BLaER1 treated with 17β-estradiol and CSF1 and Interleukin-3, amounts not matched to agents 10 nM and 100 nM (cell line): ENCODE data around the gene CXCL10.

Source experiments
- H3K27ac ChIP-seq, 11 experiments: shearing (Covaris generic); formaldehyde crosslinking; 2 replicates each; pipeline ENCODE4 v1.8.1; 2022
- H3K27me3 ChIP-seq, 11 experiments: shearing (Covaris generic); formaldehyde crosslinking; 2 replicates each; pipeline ENCODE4 v1.8.1; 2022
- H3K36me3 ChIP-seq, 11 experiments: shearing (Covaris generic); formaldehyde crosslinking; 2 replicates each; pipeline ENCODE4 v1.8.1; 2022
- H3K4me1 ChIP-seq, 10 experiments: shearing (Covaris generic); formaldehyde crosslinking; 2 replicates each; pipeline ENCODE4 v1.8.1; 2022
- H3K4me2 ChIP-seq, 11 experiments: shearing (Covaris generic); formaldehyde crosslinking; 2 replicates each; pipeline ENCODE4 v1.8.1; 2022
- H3K4me3 ChIP-seq, 10 experiments: shearing (Covaris generic); formaldehyde crosslinking; 2 replicates each; pipeline ENCODE4 v1.8.1; 2022
- H3K9ac ChIP-seq, 11 experiments: shearing (Covaris generic); formaldehyde crosslinking; 2 replicates each; pipeline ENCODE4 v1.8.1; 2022
- H3K9me3 ChIP-seq, 11 experiments: shearing (Covaris generic); formaldehyde crosslinking; replicated peaks in 1 of 11; 2 replicates each; pipeline ENCODE4 v1.8.1; 2022
- H4K20me1 ChIP-seq, 11 experiments: shearing (Covaris generic); formaldehyde crosslinking; 2 replicates each; pipeline ENCODE4 v1.8.1; 2022
- Cebpa-rat ChIP-seq, 11 experiments: shearing (Covaris generic); IDR thresholded peaks; 2 replicates each; pipeline ENCODE4 v1.8.1; 2022

The CXCL10 gene

DNA sequence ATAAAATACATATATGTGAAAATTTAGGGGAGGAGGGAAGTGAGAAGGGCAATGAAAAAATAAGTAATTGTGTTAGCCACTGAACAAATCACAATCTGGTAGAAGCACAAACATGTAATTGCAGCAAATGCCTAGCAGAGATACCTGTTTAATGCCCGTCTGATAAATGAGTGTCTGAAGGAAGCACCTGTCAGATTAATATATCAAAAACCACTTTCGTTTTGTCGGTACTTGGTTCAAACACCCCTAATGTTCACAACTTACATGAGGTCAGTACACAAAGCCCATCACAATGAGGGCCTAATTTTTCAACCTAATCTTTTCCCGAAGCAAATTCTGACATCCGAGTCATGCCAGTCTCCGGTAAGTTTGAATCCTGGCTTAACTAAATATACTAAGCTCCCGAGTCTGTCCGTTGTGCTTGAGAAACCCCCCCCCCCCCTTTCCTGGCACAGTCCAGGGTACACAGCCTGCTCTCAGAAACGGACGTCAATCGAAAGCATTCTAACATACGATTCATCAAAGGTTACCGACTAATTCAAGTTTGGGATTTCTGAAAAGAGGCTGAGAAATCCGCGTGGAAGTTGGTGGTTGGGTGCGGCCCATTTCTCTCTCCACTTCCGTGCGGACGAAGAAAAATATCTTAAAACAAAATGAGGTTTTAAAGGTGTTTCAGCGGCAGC lies 33.3 kb downstream of the CXCL10 start:
- no peak for TF ChIP-seq Cebpa-rat (IDR thresholded peaks at IDR 0.05)
- peaks cover 0 to 16% (median 8%) of the 10 kb centered on the region in 11 experiments; a peak in 13 of 22 replicates for H3K9me3 ChIP-seq
- peaks cover 4 to 42% (median 38%) of the 10 kb centered on the region in 11 experiments; a peak in 21 of 22 replicates for H3K36me3 ChIP-seq
- H3K9ac ChIP-seq, result peak overlapping the region; percentile 82 to 93 (median 88)
- peaks cover 12 to 26% (median 21%) of the 10 kb centered on the region in 10 experiments for H3K4me1 ChIP-seq
- no peaks in the 10 kb centered on the region for H3K27me3 ChIP-seq
- peak overlapping the region; percentile 77 to 92 (median 89) for H3K27ac ChIP-seq
- peak overlapping the region; percentile 82 to 97 (median 88) for H3K4me2 ChIP-seq
- peaks cover 6 to 48% (median 38%) of the 10 kb centered on the region in 11 experiments; a peak in 21 of 22 replicates for H4K20me1 ChIP-seq
- peak overlapping the region; percentile 74 to 97 (median 85) for H3K4me3 ChIP-seq

DNA sequence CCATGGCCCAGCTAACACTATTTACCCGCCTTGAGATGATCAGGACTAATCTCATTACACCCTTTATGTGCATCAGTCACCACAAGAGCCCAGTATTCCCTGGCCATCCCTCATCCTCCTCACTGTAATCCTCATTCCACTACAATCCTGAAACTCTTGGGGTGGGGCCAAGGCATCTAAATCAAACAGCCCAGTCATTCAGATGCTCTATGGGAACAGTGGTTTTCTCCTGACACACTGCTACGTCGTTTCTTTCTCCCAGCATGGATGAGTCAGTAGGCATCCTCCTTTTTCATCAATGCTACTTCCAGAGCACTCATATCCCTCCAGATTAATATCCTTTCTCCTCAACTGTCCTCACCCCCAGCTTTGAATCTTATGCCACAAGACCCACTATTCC lies 38.2 kb downstream of the CXCL10 start:
- no peak overlapping the region for H3K9ac ChIP-seq
- no peak overlapping the region for H3K4me2 ChIP-seq
- H3K4me3 ChIP-seq, result no peak overlapping the region
- peaks cover 20 to 93% (median 68%) of the 10 kb centered on the region in 11 experiments; a peak in 21 of 22 replicates for H4K20me1 ChIP-seq
- H3K27ac ChIP-seq, result no peak overlapping the region
- peaks cover 36 to 88% (median 80%) of the 10 kb centered on the region in 11 experiments for H3K36me3 ChIP-seq
- peaks cover 12 to 22% (median 18%) of the 10 kb centered on the region in 10 experiments for H3K4me1 ChIP-seq
- no peak for TF ChIP-seq Cebpa-rat (IDR thresholded peaks at IDR 0.05)
- H3K9me3 ChIP-seq, result peaks cover 0 to 26% (median 10%) of the 10 kb centered on the region in 11 experiments; a peak in 14 of 22 replicates
- no peaks in the 10 kb centered on the region for H3K27me3 ChIP-seq

DNA sequence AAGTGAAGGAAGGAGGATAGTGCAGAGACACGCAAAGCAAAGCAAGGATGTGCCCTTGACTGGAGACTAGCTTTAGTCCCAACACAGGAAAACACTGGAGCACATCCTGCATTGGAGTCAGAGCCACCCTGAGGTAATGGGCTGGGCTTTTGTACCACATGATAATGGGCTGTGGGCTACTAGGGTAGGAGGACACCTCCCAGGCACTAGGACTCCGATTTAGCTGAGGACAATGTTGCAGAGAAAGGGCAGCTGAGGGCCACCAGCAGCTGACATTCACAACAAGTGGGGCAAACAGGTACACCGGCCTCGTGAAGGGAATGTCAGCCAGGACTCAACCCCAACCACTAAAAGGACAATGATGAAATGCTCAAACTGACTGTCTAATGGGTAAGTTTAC lies 42.7 kb downstream of the CXCL10 start:
- TF ChIP-seq Cebpa-rat (IDR thresholded peaks at IDR 0.05), result no peak
- H3K9me3 ChIP-seq, result peaks cover 15 to 33% (median 24%) of the 10 kb centered on the region in 11 experiments; a peak in 21 of 22 replicates
- peaks cover 78 to 97% (median 91%) of the 10 kb centered on the region in 11 experiments for H3K36me3 ChIP-seq
- no peak overlapping the region for H3K4me2 ChIP-seq
- H3K27ac ChIP-seq, result no peak overlapping the region
- no peaks in the 10 kb centered on the region for H3K27me3 ChIP-seq
- H3K9ac ChIP-seq, result no peak overlapping the region
- H3K4me3 ChIP-seq, result no peak overlapping the region
- H4K20me1 ChIP-seq, result peaks cover 6 to 60% (median 44%) of the 10 kb centered on the region in 11 experiments; a peak in 20 of 22 replicates
- no peaks in the 10 kb centered on the region for H3K4me1 ChIP-seq

DNA sequence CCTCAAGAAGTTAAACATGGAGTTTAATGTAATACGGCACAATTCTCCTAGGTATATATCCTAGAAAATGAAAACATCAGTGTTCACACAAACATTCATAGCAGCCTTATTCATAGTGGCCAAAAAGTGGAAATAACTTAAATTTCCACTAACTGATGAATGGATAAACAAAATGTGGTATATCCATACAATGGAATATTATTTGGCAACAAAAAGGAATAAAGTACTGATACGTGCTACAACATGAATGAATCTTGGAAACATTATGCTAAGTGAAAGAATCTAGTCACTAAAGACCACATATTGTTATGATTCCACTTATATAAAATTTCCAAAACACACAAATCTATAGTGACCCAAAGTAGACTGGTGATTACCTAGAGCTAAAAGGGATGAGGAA lies 47.1 kb downstream of the CXCL10 start:
- Histone ChIP-seq H3K9ac (no peak overlapping the region), H3K36me3 (peaks cover 99 to 100% (median 100%) of the 10 kb centered on the region in 11 experiments), H4K20me1 (peaks cover 0 to 23% (median 10%) of the 10 kb centered on the region in 11 experiments; a peak in 13 of 22 replicates), H3K9me3 (peaks cover 15 to 28% (median 22%) of the 10 kb centered on the region in 11 experiments; a peak in 21 of 22 replicates), H3K4me1 (no peaks in the 10 kb centered on the region), H3K27me3 (no peaks in the 10 kb centered on the region), H3K4me2 (no peak overlapping the region), H3K27ac (no peak overlapping the region), H3K4me3 (no peak overlapping the region)
- no peak for TF ChIP-seq Cebpa-rat (IDR thresholded peaks at IDR 0.05)

DNA sequence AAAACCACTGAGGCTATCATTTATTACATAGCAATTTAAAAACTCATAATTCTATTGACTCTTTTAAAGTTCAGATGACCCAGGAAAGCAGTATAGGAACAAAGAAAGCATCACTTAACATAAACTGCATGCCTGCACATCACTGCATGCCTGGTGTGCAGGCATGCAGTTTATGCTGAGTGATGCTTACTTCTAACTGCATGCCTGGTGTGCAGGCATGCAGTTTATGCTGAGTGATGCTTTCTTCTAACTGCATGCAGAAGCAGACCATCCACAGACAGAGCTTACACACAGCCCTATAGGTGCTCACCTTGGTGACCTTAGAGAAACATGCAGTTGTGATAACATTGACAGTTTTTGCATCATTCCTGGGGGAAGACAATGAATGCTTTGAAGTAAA lies 49.5 kb downstream of the CXCL10 start:
- H3K27me3 ChIP-seq, result no peaks in the 10 kb centered on the region
- no peaks in the 10 kb centered on the region for H3K4me1 ChIP-seq
- H3K36me3 ChIP-seq, result peaks cover 99 to 100% (median 100%) of the 10 kb centered on the region in 11 experiments
- no peak for TF ChIP-seq Cebpa-rat (IDR thresholded peaks at IDR 0.05)
- peaks cover 0 to 6% (median 0%) of the 10 kb centered on the region in 11 experiments; a peak in 4 of 22 replicates for H4K20me1 ChIP-seq
- H3K4me2 ChIP-seq, result no peak overlapping the region
- no peak overlapping the region for H3K27ac ChIP-seq
- H3K9ac ChIP-seq, result no peak overlapping the region
- no peak overlapping the region for H3K4me3 ChIP-seq
- H3K9me3 ChIP-seq, result peaks cover 15 to 28% (median 22%) of the 10 kb centered on the region in 11 experiments; a peak in 21 of 22 replicates
